Measurements from ENCODE around the gene HOXD8.

HOXD8 gene

GRCh38 chr2:176130957-176131847 lies 1.7 kb downstream of the HOXD8 start:
- no peak for DNase-seq

- no peak for DNase-seq
These were observed 2.3 kb downstream of the HOXD8 start for GRCh38 chr2:176131848-176132158.

- DNase-seq: no peak
These were observed 3.0 kb downstream of the HOXD8 start for GRCh38 chr2:176132205-176133171.

- no peak for DNase-seq
These were observed 3.9 kb downstream of the HOXD8 start for GRCh38 chr2:176133389-176133788.

- no peak for DNase-seq
These were observed 4.5 kb downstream of the HOXD8 start for GRCh38 chr2:176134035-176134434.

- DNase-seq: no peak
These were observed 5.5 kb downstream of the HOXD8 start for GRCh38 chr2:176135035-176135440.

- DNase-seq: no peak
These were observed 7.1 kb downstream of the HOXD8 start for GRCh38 chr2:176136374-176137251.

- no peak for DNase-seq
These were observed 7.7 kb downstream of the HOXD8 start for GRCh38 chr2:176137252-176137580.

GRCh38 chr2:176137906-176138305 lies 8.4 kb downstream of the HOXD8 start:
- DNase-seq: no peak

GRCh38 chr2:176138526-176138922 lies 9.0 kb downstream of the HOXD8 start:
- no peak for DNase-seq

- no peak for DNase-seq
These were observed 9.6 kb downstream of the HOXD8 start for GRCh38 chr2:176138923-176139660.

- DNase-seq: no peak
These were observed 10.4 kb downstream of the HOXD8 start for GRCh38 chr2:176139661-176140512.

- peak in 3 of 4 experiments; percentile 5 to 37 (median 14) for DNase-seq
These were observed 11.2 kb downstream of the HOXD8 start for GRCh38 chr2:176140513-176141317.

GRCh38 chr2:176142281-176142680 lies 12.8 kb downstream of the HOXD8 start:
- no peak for DNase-seq

GRCh38 chr2:176145085-176145969 lies 15.8 kb downstream of the HOXD8 start:
- DNase-seq: no peak

GRCh38 chr2:176146101-176146500 lies 16.6 kb downstream of the HOXD8 start:
- no peak for DNase-seq

GRCh38 chr2:176146645-176147044 lies 17.1 kb downstream of the HOXD8 start:
- no peak for DNase-seq

GRCh38 chr2:176147210-176147799 lies 17.8 kb downstream of the HOXD8 start:
- no peak for DNase-seq
